ENCODE results near the gene SH3TC1. TPM values are rescaled to one million over a fixed set of nuclear protein-coding genes. Genes with fewer than 3 reads are reported as not detected.

Gene SH3TC1
- total and polyA plus RNA-seq, 2 of the 8 experiments (the other 6 are each of a cell fraction or from before 2014, with no cell fraction given) = 0.15 TPM; not detected in 1

DNA sequence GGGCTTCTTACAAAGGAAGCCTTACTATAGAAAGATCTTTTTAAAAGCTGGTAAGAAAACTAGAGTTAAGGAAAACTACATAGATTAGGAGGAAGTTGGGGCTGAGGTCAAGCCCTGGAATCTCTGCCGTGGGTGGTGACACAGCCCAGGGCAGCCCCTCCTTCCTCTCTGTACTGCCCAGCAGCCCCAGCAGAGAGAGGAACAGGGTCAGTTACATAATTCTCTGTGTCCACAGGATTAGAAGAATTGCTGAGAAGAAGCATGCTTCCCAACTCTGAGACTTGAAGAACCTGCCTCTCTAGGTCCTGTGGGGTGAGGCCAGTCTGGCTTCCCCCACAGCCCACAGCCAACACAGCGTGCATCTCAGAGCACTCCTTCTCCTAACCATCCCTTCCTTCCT, 31.3 kb upstream of the SH3TC1 start:
- peaks cover 9 to 13% of the 10 kb centered on the region in 2 experiments for H3K9me3 ChIP-seq (ENCODE audit: insufficient read depth in 2 of 2, low read depth in 1 of 2, low read length in 1 of 2)
- H4K20me1 ChIP-seq (replicated peaks in 1 of 2; ENCODE audit: control insufficient read depth in 1 of 2, insufficient read depth in 2 of 2, low read length in 2 of 2) = peaks cover 0 to 5% of the 10 kb centered on the region in 2 experiments
- FAIRE-seq = no peak
- ChIA-PET CTCF (ENCODE audit: partially characterized antibody) (interaction anchor here (0.6 to 3.2 kb wide), 29 partner anchors 8 to 484 kb away, joined by 3 to 20 read pairs (median 3); no protein-coding TSS in a partner anchor), POLR2A (ENCODE audit: partially characterized antibody) (interaction anchor here (0.6 kb wide), 1 partner anchor 476 kb away, joined by 5 read pairs; no protein-coding TSS in a partner anchor)
- no peak overlapping the region for H3K4me2 ChIP-seq (ENCODE audit: insufficient read depth in 1 of 2, low read depth in 2 of 2, low read length in 2 of 2)
- no peak overlapping the region for H4K5ac ChIP-seq (ENCODE audit: insufficient read length, low read depth, low read length)
- no peaks in the 10 kb centered on the region for H3K79me1 ChIP-seq (ENCODE audit: low read depth, low read length)
- no peaks in the 10 kb centered on the region; a peak in 1 of 7 replicates for H3K27me3 ChIP-seq (replicated peaks in 1 of 4; ENCODE audit: control insufficient read depth in 3 of 4, extremely low read depth in 1 of 4, insufficient read depth in 3 of 4, low read length in 3 of 4)
- DNase-seq (ENCODE audit: low read depth in 1 of 2, low spot score in 2 of 2) = no peak
- no peak overlapping the region for H3K18ac ChIP-seq (ENCODE audit: extremely low read depth, low read length)
- H3K9ac ChIP-seq (replicated peaks in 1 of 4; ENCODE audit: extremely low read depth in 1 of 4, low read depth in 3 of 4, low read length in 3 of 4) = no peak overlapping the region
- no peak overlapping the region for H2BK15ac ChIP-seq (ENCODE audit: low read length)
- no peaks in the 10 kb centered on the region for H3K4me1 ChIP-seq (replicated peaks in 1 of 4; ENCODE audit: control insufficient read depth in 3 of 4, insufficient read depth in 4 of 4, low read length in 3 of 4)
- no peak overlapping the region for H3K23ac ChIP-seq (ENCODE audit: insufficient read length)
- no peak overlapping the region for H3K14ac ChIP-seq (ENCODE audit: insufficient read length)
- H4K91ac ChIP-seq (replicated peaks; ENCODE audit: insufficient read length, low read length) = no peak overlapping the region
- WGBS, 2 experiments (ENCODE audit: extremely low coverage in 1 of 2, insufficient coverage in 1 of 2, insufficient read length in 1 of 2, insufficient replicate concordance in 2 of 2, low coverage in 1 of 2, low lambda C conversion rate in 2 of 2, missing lambda C conversion rate in 1 of 2) = 91% methylated on average over 1 of the region's 2 CpGs; no CpG with 5 or more reads in 1 of the 2 experiments
- H4K8ac ChIP-seq (ENCODE audit: extremely low read depth, insufficient read depth, low read length) = no peak overlapping the region
- H2BK12ac ChIP-seq (ENCODE audit: low read depth, low read length) = no peak overlapping the region
- no peak overlapping the region for H2BK20ac ChIP-seq (ENCODE audit: low read length)
- no peaks in the 10 kb centered on the region for H3K36me3 ChIP-seq (ENCODE audit: control insufficient read depth in 2 of 4, insufficient read depth in 4 of 4, low read length in 3 of 4)
- no peak overlapping the region for H2BK5ac ChIP-seq (ENCODE audit: low read depth, low read length)
- no peak overlapping the region for H3K27ac ChIP-seq (ENCODE audit: low read depth, low read length)
- H2BK120ac ChIP-seq (replicated peaks; ENCODE audit: low read depth, low read length) = no peak overlapping the region
- H3K23me2 ChIP-seq (ENCODE audit: low read depth, low read length) = peaks cover 11% of the 10 kb centered on the region; the same call in 1 of the 2 replicates
- no peak overlapping the region for H2AFZ ChIP-seq (ENCODE audit: low read length)
- no peak overlapping the region for H3K4me3 ChIP-seq (ENCODE audit: extremely low read depth in 1 of 4, insufficient read depth in 2 of 4, low read depth in 3 of 4, low read length in 4 of 4)
- H3K56ac ChIP-seq (replicated peaks; ENCODE audit: insufficient read length, low read depth, low read length) = no peak overlapping the region
- H2AK5ac ChIP-seq (ENCODE audit: low read depth, low read length) = no peak overlapping the region
- no peak overlapping the region for H3K4ac ChIP-seq (replicated peaks; ENCODE audit: insufficient read length, low read depth, low read length)
- no peaks in the 10 kb centered on the region for H3K79me2 ChIP-seq (ENCODE audit: control insufficient read depth in 1 of 2, insufficient read depth in 2 of 2, low read length in 2 of 2)
- no peak for TF ChIP-seq POU5F1 (IDR thresholded peaks at IDR 0.05; ENCODE audit: low read depth, low read length)
- no peak for TF ChIP-seq ASH2L (IDR thresholded peaks at IDR 0.05; ENCODE audit: low read length)
- no peak for TF ChIP-seq CHD1 (IDR thresholded peaks at IDR 0.05; ENCODE audit: low read depth, low read length)
- TF ChIP-seq JUND (IDR thresholded peaks at IDR 0.05; ENCODE audit: low read length) = no peak
- TF ChIP-seq BRCA1 (IDR thresholded peaks at IDR 0.05; ENCODE audit: low read depth, low read length) = no peak
- TF ChIP-seq SIX5 (IDR thresholded peaks at IDR 0.05; ENCODE audit: low read depth, low read length) = no peak
- no peak for TF ChIP-seq HDAC6 (IDR thresholded peaks at IDR 0.05; ENCODE audit: low read depth, low read length)
- no peak for TF ChIP-seq POLR2A (IDR thresholded peaks at IDR 0.05; ENCODE audit: control extremely low read depth in 1 of 2, low read depth in 2 of 2, low read length in 2 of 2)
- TF ChIP-seq NANOG (IDR thresholded peaks at IDR 0.05; ENCODE audit: insufficient read depth, low read depth, low read length, poor library complexity, severe bottlenecking) = no peak
- no peak for TF ChIP-seq HDAC2 (IDR thresholded peaks at IDR 0.05; ENCODE audit: borderline replicate concordance in 1 of 2, low read depth in 2 of 2, low read length in 2 of 2)
